GM23338 (cell line): ENCODE results near the gene MAD2L2. TPM values are rescaled to one million over a fixed set of nuclear protein-coding genes. Genes with fewer than 3 reads are reported as not detected.
A peak's percentile ranks its signal among the peaks of the same experiment; 100 is the strongest.

Source experiments
- ATAC-seq: fragments of 200-7000 bp; cut with Tn5 transposase; 3 replicates; pipeline ENCODE4 v1.9.1; 2020
- DNase-seq: peaks from one replicate; pipeline ENCODE4 v3.0.0-alpha.2; 2015; ENCODE audit warnings: low spot score
- H2AFZ ChIP-seq: fragments of 200-600 bp; sonication (generic); 2 replicates; pipeline ENCODE4 v1.8.0; 2016; ENCODE audit warnings: antibody characterized with exemption, mild to moderate bottlenecking, moderate library complexity
- H3F3A ChIP-seq: fragments of 200-600 bp; sonication (generic); replicated peaks from 2 replicates; pipeline ENCODE4 v1.8.0; 2017; ENCODE audit warnings: antibody characterized with exemption, mixed run types, low read depth
- H3K27ac ChIP-seq: fragments of 200-600 bp; sonication (generic); 2 replicates; pipeline ENCODE4 v1.6.1; 2016; ENCODE audit warnings: low read depth
- H3K27me3 ChIP-seq: fragments of 200-600 bp; sonication (generic); 2 replicates; pipeline ENCODE4 v1.8.0; 2016; ENCODE audit warnings: mild to moderate bottlenecking, mixed run types, moderate library complexity; ENCODE audit not compliant: insufficient read depth
- H3K36me3 ChIP-seq: fragments of 200-600 bp; sonication (generic); 2 replicates; pipeline ENCODE4 v1.8.0; 2016; ENCODE audit warnings: mild to moderate bottlenecking; ENCODE audit not compliant: insufficient read depth
- H3K4me1 ChIP-seq: fragments of 200-600 bp; sonication (generic); 2 replicates; pipeline ENCODE4 v1.8.0; 2016; ENCODE audit warnings: mild to moderate bottlenecking, moderate library complexity; ENCODE audit not compliant: insufficient read depth
- H3K4me2 ChIP-seq: fragments of 200-600 bp; sonication (generic); 2 replicates; pipeline ENCODE4 v1.7.1; 2017; ENCODE audit warnings: mixed run types
- H3K4me3 ChIP-seq: fragments of 200-600 bp; sonication (generic); 2 replicates; pipeline ENCODE4 v1.6.1; 2016; ENCODE audit warnings: mixed run types
- H3K79me2 ChIP-seq: fragments of 200-600 bp; sonication (generic); replicated peaks from 2 replicates; pipeline ENCODE4 v1.8.0; 2017; ENCODE audit warnings: mild to moderate bottlenecking; ENCODE audit not compliant: insufficient read depth
- H3K9me2 ChIP-seq: fragments of 200-600 bp; sonication (generic); 2 replicates; pipeline ENCODE4 v1.8.0; 2017; ENCODE audit not compliant: insufficient read depth
- H4K20me1 ChIP-seq: fragments of 200-600 bp; sonication (generic); replicated peaks from 2 replicates; pipeline ENCODE4 v1.8.0; 2017; ENCODE audit warnings: mild to moderate bottlenecking; ENCODE audit not compliant: insufficient read depth
- H3K27ac Mint-ChIP-seq: 2 replicates; pipeline ENCODE4 v1.8.0; 2020; ENCODE audit warnings: inconsistent platforms, mild to moderate bottlenecking, moderate library complexity, mixed read lengths
- H3K27me3 Mint-ChIP-seq: 3 replicates; pipeline ENCODE4 v1.8.0; 2022; ENCODE audit warnings: low read depth, mild to moderate bottlenecking, moderate library complexity, mixed read lengths, inconsistent platforms; ENCODE audit not compliant: insufficient read depth, poor library complexity
- H3K36me3 Mint-ChIP-seq: 3 replicates; pipeline ENCODE4 v1.8.0; 2021; ENCODE audit warnings: low read depth, mild to moderate bottlenecking, inconsistent platforms, moderate library complexity, mixed read lengths
- H3K4me1 Mint-ChIP-seq: 3 replicates; pipeline ENCODE4 v1.8.0; 2020; ENCODE audit warnings: mild to moderate bottlenecking, inconsistent platforms, mixed read lengths
- H3K4me3 Mint-ChIP-seq: 3 replicates; pipeline ENCODE4 v1.8.0; 2021; ENCODE audit warnings: moderate library complexity, mild to moderate bottlenecking, inconsistent platforms, mixed read lengths
- H3K9me3 Mint-ChIP-seq: 3 replicates; pipeline ENCODE4 v1.8.0; 2020; ENCODE audit warnings: moderate library complexity, mild to moderate bottlenecking, inconsistent platforms, mixed read lengths
- CREB1 ChIP-seq: fragments of 250-450 bp; sonication (Bioruptor Pico); IDR thresholded peaks from 2 replicates; pipeline ENCODE4 v1.5.0; 2020; ENCODE audit warnings: low read depth, mild to moderate bottlenecking, moderate library complexity
- CTCF ChIP-seq, 2 experiments: fragments of 200-600 bp in 1 of 2; sonication (generic) in 1 of 2; conservative IDR thresholded peaks; 2 replicates each; pipeline versions ENCODE4 v1.5.1 to v1.6.1; 2016 to 2017; ENCODE audit warnings: antibody characterized with exemption in 2 of 2, low read depth in 2 of 2, mild to moderate bottlenecking in 2 of 2, moderate library complexity in 1 of 2
- ETS1 ChIP-seq: IDR thresholded peaks from 2 replicates; pipeline ENCODE4 v1.6.1; 2016; ENCODE audit warnings: antibody characterized with exemption
- EZH2 ChIP-seq: fragments of 200-600 bp; sonication (generic); IDR thresholded peaks from one replicate; pipeline ENCODE4 v1.8.0; 2017; ENCODE audit warnings: antibody characterized with exemption, mild to moderate bottlenecking, low read depth; ENCODE audit not compliant: unreplicated experiment
- EZH2phosphoT487 ChIP-seq: fragments of 200-600 bp; sonication (generic); IDR thresholded peaks from one replicate; pipeline ENCODE4 v1.8.1; 2018; ENCODE audit warnings: antibody characterized with exemption; ENCODE audit not compliant: unreplicated experiment
- JUNB ChIP-seq: IDR thresholded peaks from one replicate; pipeline ENCODE4 v1.6.1; 2016; ENCODE audit warnings: antibody characterized with exemption; ENCODE audit not compliant: unreplicated experiment
- NANOG ChIP-seq: IDR thresholded peaks from 2 replicates; pipeline ENCODE4 v1.6.1; 2016; ENCODE audit warnings: antibody characterized with exemption, borderline replicate concordance
- REST ChIP-seq: IDR thresholded peaks from one replicate; pipeline ENCODE4 v1.6.1; 2018; ENCODE audit warnings: antibody characterized with exemption; ENCODE audit not compliant: unreplicated experiment
- STAT1 ChIP-seq: IDR thresholded peaks from one replicate; pipeline ENCODE4 v1.6.1; 2016; ENCODE audit warnings: antibody characterized with exemption; ENCODE audit not compliant: unreplicated experiment
- ZNF331 ChIP-seq: fragments of 250-450 bp; sonication (Bioruptor Pico); IDR thresholded peaks from 2 replicates; pipeline ENCODE4 v1.5.0; 2020; ENCODE audit warnings: low read depth, mild to moderate bottlenecking, moderate library complexity
- ZNF462 ChIP-seq: fragments of 250-450 bp; sonication (Bioruptor Pico); IDR thresholded peaks from 2 replicates; pipeline ENCODE4 v1.5.0; 2020; ENCODE audit warnings: mild to moderate bottlenecking, moderate library complexity
- polyA plus RNA-seq: library from polyadenylated mRNA; unstranded; fragments of >200 nt; fragmentation: Nextera tagmentation; extraction: Ambion mirVana; gene quantifications from 2 replicates; pipeline ENCODE4 v1.2.1, GENCODE V29; 2016
- total RNA-seq: library from RNA; depleted of rRNA; stranded (reverse); fragments of >200 nt; shearing (Covaris generic); gene quantifications from 2 replicates; pipeline ENCODE4 v1.2.3, GENCODE V29; 2014

The MAD2L2 gene
- total and polyA plus RNA-seq, 2 experiments from 2014 or later, result 498 to 552 TPM

GRCh38 chr1:11638121-11638520 is 42.8 kb downstream of the MAD2L2 start:
- Histone ChIP-seq H4K20me1 (no peaks in the 10 kb centered on the region), H3K36me3 (no peaks in the 10 kb centered on the region), H2AFZ (no peak overlapping the region), H3K4me1 (no peaks in the 10 kb centered on the region), H3K4me3 (no peak overlapping the region), H3F3A (no peaks in the 10 kb centered on the region), H3K79me2 (no peaks in the 10 kb centered on the region), H3K4me2 (no peak overlapping the region), H3K27me3 (no peaks in the 10 kb centered on the region), H3K9me2 (no peaks in the 10 kb centered on the region), H3K27ac (no peak overlapping the region)
- H3K4me1 Mint-ChIP-seq, result no peaks in the 10 kb centered on the region
- H3K27me3 Mint-ChIP-seq, result peaks cover 3% of the 10 kb centered on the region
- no peaks in the 10 kb centered on the region for H3K36me3 Mint-ChIP-seq
- no peak overlapping the region for H3K27ac Mint-ChIP-seq
- DNase-seq (peak; percentile 51), ATAC-seq (no peak)
- no peak for TF ChIP-seq EZH2phosphoT487
- no peak for TF ChIP-seq EZH2
- TF ChIP-seq CREB1 (CRISPR knock-in tag), result no peak
- TF ChIP-seq STAT1, result no peak
- no peak for TF ChIP-seq CTCF (conservative IDR thresholded peaks at IDR 0.05; ENCODE audit: low read depth in 2 of 2)
- no peak for TF ChIP-seq NANOG
- TF ChIP-seq ZNF331 (CRISPR knock-in tag), result no peak
- TF ChIP-seq REST, result no peak
- TF ChIP-seq JUNB, result no peak
- TF ChIP-seq ZNF462 (CRISPR knock-in tag), result no peak
- TF ChIP-seq ETS1, result no peak
- no peak overlapping the region for H3K4me3 Mint-ChIP-seq
- H3K9me3 Mint-ChIP-seq, result no peaks in the 10 kb centered on the region
